GM21447 (cell line): ENCODE data around the gene ZMIZ2.

ENCODE experiments used
- ATAC-seq: cut with Tn5 transposase; IDR thresholded peaks from one replicate; pipeline ENCODE4 v1.9.1; 2021; ENCODE audit not compliant: unreplicated experiment

ZMIZ2 gene

DNA sequence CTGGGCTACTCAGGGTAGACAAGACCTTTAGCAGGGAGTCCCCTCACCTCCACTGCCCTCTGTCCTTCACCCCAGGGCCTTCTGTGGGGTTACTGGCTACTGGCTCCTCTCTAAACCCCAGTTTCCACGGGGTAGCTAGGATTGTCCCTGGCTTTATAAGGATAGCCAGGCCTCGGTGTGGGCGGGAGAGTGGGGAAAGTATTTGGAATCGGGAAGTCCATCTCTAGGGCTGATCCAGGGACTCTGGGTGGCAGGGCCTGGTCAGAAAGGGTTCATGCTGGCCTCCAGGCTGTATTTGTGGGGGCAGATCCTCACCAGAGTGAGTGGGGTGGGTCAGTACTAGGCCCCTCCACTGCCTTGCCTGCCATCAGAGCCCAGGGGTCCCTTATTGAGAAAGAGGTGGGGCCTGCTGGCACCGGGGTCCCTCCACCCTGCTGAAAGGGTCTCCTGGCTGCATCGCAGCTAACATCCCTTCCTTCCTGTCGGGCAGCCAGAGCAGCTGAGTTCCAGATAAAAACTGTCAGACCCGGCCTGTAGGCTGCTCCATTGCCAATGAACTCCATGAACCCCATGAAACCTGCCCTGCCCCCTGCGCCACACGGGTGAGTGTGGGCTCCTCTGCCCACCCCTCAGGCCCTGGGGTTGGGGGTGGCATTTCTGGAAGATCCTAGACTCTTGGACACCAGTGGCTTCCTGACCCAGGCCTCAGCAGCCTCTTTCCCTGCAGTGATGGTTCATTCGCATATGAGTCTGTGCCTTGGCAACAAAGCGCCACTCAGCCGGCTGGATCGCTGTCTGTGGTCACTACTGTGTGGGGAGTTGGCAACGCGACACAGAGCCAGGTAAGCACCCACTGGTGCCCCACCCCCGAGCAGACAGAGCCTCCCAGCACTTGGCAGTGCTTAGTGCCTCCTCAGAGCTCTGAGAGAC is 7.3 kb downstream of the ZMIZ2 start:
- no peak for ATAC-seq

DNA sequence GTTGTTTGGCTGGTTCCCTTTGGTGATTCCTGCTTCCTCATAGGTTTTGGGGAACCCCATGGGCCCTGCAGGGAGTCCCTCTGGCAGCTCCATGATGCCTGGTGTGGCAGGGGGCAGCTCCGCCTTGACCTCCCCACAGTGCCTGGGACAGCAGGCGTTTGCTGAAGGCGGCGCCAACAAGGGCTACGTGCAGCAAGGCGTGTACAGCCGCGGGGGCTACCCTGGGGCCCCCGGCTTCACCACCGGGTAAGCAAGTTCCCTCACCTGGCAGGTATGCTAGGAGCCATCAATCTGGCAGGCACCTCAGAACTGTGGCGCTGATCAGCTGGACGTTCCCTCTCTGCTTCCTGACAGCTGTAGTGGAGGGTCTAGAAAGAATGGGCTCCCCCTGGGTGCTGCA is 8.3 kb downstream of the ZMIZ2 start:
- ATAC-seq: no peak

DNA sequence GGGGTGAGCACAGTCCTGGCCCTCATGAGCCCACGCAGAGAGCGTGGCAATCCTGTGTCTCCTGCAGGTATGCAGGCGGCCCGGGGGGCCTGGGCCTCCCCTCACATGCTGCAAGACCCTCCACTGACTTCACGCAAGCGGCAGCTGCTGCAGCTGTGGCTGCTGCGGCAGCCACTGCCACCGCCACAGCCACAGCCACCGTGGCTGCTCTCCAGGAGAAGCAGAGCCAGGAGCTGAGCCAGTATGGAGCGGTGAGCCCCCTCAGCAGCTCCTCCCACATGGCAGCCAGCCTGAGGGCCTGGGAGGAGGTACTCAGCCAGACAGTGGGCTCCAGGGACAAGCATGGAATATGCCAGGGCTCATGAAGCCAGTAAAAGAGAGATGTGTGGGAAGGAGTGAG is 8.7 kb downstream of the ZMIZ2 start:
- no peak for ATAC-seq

DNA sequence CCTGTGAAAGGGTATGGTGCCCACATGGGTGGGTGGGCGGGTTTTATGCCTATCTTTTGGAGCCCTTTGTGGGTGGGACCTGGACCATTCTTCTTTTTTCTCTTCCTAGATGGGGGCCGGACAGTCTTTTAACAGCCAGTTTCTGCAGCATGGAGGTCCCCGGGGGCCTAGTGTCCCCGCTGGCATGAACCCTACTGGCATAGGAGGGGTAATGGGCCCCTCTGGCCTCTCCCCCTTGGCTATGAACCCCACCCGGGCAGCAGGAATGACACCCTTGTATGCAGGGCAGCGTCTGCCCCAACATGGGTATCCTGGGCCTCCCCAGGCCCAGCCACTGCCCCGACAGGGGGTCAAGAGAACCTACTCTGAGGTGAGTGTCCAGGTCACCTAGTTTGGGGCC is 9.1 kb downstream of the ZMIZ2 start:
- no peak for ATAC-seq

DNA sequence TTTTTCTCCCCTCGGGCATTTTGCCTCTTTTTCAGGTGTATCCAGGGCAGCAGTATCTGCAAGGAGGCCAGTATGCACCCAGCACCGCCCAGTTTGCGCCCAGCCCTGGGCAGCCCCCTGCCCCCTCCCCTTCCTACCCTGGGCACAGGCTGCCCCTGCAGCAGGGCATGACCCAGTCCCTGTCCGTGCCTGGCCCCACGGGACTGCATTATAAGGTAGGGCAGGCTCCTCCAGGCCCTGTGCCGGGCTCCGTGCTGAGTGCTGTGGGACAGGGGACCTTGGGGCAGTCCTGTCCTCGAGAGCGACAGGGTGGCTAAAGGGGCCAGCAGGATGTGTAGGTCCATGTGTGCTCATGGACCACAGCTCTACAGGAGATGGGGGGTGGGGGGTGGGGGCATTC is 10.6 kb downstream of the ZMIZ2 start:
- ATAC-seq: no peak

DNA sequence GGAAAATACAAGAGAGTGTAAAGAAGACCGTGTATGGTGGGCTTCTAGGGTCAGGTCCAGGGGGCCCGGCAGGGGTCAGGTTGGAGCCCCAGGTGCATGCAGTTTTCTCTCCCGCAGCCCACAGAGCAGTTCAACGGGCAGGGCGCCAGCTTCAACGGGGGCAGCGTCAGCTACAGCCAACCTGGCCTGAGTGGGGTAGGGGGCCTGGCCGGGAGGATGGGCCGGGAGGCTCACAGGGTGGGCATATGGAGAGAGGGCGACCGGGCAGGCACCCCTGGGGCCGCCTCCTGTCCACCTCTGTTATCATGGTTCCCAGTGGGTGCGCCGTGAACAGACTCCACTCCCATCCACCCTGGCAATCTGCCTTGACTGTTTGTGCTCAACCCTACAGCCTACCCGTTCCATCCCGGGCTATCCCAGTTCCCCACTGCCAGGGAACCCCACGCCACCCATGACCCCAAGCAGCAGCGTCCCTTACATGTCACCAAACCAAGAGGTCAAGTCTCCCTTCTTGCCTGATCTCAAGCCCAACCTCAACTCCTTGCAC is 11.5 kb downstream of the ZMIZ2 start:
- ATAC-seq: no peak

DNA sequence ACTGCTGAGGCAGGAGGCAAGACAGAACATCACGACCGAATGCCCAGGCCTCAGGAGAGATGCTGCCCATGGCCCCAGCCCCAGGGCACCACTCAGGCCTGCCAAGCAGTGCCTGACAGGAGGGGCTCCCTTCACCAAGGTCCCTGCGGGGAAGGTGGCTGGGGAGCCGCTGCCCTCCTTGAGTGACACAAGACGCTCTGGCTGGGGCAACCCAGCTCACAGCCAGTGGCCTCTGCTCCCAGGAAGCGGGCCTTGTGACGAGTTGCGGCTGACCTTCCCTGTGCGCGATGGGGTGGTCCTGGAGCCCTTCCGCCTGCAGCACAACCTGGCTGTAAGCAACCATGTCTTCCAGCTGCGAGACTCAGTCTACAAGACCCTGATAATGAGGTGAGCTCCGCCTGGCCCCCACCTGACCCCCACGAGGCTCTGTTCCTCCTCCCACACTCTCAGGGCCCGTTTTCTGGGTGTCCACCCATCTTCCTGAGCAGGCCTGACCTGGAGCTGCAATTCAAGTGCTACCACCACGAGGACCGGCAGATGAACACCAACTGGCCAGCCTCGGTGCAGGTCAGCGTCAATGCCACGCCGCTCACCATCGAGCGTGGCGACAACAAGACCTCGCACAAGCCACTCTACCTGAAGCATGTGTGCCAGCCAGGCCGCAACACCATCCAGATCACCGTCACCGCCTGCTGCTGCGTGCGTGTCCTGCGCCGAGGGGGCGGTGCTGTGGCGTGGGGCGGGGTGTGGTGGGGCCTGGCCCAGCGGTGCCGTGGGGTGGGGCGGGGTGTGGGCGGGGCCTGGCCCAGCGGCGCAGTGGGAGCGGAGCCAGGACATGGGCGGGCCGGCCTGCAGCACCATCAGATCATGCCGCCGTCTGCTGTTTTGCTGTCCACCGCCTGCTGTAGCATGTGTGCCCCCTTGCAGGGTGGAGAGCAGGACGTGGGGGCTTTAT is 12.8 kb downstream of the ZMIZ2 start:
- ATAC-seq: no peak

DNA sequence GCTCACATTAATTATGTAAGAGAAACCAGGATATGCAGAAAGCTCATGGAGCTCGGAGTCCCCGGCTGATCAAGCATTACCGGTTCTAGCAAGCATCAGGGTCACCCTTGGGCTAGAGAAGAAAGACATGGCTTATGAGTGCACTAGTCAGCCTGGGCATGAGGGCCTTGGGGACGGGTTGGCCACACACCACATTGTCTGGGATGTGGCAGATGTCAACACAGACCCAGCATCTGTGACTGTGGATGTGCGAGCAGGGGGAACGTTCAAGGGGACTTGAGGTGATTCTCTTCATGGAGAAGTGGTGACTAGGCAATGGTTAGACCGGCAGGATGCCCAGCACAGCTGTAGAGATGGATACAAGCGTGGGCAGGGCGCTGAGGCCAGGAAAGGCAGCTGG is 13.7 kb downstream of the ZMIZ2 start:
- ATAC-seq: no peak

DNA sequence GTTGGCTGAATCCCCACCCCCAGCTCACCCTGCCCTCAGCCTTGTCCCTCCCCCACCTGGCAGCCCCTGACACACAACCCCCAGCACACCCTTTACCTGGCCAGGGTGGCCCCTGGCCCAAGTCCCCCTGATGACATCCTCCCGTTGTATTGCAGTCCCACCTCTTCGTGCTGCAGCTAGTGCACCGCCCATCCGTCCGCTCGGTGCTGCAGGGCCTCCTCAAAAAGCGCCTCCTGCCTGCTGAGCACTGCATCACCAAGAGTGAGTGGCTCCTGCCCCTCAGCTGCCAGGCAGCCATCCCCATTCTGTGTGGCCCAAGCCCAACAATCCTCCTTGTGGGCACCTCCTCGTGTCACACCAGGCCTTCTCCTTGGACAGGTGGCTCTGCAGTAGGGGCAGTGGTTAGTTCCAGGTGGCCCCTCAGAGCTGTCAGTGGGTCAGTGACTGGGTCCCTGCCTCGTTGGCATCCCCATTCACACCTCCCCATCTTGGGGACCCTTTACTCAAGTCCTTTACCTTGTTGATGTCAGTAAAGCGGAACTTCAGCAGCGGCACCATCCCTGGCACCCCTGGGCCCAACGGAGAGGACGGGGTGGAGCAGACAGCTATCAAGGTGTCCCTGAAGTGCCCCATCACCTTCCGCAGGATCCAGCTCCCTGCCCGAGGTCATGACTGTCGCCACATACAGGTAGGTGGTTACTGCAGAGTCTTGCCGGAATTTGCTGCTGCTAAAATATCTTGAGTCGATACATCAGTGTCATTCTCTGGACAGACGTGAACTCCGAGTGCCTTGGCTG is 14.3 kb downstream of the ZMIZ2 start:
- ATAC-seq: no peak

DNA sequence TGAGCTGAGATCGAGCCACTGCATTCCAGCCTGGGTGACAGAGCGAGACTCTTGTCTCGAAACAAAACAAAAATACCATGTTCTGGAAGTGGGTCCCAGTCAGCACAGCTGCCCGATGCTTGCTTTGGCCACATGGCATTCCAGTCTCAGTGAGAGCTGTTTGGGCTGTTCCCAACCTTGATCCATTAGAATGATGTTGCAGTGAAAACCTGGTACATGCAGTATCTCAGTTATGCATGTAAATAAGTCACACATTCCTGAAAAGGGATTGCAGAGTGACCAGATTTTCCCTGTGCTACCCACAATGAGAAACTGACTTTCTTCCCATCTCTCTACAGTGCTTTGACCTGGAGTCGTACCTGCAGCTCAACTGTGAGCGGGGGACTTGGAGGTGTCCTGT is 15.4 kb downstream of the ZMIZ2 start:
- ATAC-seq: no peak

DNA sequence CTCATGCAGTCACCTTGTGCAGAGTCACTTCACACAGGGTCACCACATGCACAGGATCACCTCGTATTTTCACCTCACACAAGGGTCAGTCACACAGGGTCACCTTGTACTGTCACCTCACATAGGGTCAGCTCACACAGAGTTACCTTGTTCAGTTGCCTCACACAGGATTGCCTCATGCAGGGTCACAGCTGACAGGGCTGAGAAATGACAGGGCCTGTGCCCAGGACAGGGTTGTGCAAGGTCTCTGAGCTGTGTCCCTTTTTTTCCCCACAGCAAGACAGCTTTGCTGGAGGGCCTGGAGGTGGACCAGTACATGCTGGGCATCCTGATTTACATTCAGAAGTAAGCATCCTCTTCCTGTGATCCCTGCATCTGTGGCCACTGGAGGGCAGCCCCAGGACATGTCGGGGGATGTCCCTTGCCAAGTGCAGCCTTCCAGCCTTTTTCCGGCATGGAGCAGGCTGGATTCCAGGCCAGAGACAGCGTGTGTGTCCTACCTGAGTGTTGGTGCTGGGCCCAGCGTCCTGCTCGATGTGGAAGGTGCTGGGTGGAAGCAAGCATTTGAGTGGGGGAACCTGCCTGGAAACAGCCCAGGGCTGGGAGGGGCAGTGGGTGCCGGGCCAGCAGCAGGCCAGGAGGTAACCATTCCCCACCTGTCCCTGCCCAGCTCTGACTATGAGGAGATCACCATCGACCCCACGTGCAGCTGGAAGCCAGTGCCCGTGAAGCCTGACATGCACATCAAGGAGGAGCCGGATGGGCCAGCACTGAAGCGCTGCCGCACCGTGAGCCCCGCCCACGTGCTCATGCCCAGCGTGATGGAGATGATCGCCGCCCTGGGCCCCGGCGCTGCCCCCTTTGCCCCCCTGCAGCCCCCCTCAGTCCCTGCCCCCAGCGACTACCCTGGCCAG is 16.3 kb downstream of the ZMIZ2 start:
- no peak for ATAC-seq

DNA sequence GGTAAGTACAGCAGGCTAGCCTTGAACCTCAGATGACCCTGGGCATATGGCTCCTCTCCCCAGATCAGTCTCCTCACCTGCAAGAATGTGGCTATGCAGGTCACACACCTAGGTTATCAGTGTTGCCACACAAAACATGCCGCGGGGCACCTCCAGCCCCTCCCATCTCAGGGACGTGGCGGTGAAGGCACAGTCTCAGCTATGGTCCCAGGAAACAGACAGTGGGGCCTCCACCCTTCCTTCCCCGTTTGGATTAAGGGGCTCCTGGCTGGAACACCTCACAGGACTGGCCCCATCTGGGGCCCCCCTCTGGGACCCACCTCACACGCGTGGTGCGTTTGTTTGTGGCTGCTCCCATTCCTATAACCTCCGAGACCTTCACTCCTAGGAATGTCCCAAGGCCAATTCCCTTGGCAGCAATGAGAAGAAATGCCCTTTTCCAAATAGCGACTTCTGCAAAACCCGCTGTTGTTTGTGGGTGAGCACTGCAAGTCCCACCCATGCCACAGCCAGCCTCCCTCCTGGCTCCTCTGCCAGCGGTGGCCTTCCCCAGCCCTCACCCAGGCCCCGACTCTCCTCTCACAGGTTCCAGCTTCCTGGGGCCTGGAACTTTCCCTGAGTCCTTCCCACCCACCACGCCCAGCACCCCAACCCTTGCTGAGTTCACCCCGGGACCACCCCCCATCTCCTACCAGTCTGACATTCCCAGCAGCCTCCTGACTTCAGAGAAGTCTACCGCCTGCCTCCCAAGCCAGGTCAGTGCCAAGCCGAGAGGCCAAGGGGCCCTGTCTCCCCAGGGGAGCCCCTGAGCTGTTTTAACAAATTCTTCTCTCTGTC is 17.1 kb downstream of the ZMIZ2 start:
- no peak for ATAC-seq

DNA sequence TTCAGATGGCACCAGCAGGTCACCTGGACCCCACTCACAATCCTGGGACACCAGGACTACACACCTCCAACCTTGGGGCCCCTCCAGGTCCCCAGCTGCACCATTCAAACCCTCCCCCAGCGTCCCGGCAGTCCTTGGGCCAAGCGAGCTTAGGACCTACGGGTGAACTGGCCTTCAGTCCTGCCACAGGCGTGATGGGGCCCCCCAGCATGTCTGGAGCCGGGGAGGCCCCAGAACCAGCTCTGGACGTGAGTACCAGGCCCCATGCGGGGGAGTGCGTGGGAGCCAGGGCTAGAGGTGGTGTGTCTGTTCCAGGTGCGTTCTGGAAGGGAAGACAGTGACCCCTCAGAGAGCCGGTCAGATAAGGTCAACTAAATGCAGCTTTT is 17.8 kb downstream of the ZMIZ2 start:
- no peak for ATAC-seq

DNA sequence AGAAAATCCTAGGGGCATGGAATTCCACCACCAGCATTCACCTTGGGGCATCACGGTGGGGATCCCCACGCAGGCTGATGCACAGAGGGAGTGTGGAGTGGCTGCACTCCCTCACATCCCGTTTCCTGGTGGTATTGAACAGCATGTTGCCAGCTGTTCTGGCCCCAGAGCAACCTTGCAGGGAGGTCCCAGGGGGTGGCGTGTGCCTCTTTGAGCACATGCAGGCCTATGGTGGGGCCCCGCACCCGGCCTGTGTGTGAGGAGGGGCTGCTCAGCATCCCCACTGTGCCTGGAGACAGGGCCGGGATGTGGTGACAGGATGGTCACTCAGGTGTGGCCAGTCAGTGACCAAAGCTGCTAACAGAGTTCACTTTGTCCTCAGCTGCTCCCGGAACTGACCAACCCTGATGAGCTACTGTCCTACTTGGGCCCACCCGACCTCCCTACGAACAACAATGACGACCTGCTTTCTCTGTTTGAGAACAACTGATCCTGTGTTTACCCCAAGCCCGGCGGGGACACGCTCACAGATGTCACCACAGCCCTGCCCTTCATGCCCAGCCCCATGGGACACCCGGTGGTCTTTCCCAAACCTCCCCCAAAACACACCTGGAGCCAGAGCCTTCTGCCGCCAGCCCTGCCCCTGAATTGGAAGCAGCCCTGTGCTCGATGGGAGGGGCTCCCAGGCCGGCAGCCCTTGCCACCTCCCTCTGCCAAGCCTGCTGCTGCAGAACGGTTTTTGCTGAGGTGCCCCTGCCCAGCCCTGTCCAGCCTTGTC is 18.7 kb downstream of the ZMIZ2 start:
- ATAC-seq: no peak

DNA sequence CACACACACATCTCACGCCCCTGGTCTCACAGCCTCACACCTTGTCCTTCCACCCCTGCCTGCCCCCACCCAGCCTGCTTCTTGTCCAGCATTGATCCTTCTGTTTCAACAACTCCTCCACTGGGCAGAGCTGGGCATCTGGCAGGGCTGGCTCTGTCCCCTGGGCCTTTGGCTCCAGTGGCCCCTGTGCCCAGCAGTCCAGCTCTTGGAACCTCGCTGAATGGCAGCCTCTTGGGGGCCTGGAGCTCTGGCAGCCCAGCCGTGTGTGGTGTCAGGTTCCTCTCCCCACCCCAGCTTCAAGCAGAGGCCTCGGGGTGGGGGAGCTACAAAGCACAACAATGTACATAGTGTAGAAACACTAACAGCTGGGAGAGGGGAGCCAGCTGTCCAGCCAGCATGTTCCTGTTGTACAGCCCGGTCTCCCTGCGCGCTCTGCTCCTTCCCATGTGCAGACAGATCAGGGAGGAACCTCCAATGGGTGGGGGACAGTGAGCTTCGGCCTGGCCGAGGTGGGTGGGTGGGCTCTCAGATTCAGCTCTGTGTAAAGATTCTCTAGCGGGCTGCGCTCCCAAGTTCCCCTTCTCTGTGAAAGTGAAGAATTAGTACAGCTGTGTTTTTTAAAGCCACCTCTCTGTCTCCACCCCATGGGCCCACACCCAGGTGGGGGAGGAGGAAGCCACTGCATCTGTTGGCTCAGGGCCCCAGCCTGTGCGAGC is 19.4 kb downstream of the ZMIZ2 start:
- ATAC-seq: no peak

DNA sequence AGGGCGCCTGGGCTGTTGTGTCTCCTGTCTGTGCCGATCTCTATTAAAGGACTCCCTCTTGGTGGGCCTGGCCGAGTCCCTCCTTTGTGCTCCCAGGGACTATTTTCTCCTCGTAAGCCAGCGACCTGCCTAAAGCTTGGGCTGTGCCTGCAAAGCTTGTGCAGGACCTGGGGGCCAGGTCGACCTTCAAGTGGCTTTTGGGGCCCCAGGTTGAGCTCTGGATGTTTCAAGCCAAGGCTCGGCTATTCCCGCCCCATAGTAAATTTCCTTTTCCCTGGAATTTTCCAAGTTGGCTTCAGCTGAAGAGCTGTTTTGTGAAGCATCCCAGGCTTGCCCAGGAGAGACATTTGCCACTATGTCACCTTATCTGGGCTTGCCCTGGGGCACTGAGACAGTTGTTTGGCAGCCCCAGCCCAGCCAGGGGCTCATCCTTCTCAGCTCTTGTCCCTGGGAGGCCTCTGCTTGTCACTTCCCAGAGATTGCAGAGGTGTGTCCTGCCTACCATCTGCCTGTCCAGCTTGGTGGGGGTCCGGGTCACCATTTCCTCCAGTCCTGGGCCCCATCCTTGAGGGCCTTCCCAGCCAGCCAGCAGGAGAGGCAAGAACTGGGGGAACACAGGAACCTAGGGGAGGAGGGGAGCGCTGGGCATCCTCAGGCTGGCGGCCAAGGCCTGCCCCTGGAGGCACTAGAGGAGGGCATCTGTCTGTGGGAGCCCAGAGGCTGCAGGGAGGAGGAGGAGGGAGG is 20.2 kb downstream of the ZMIZ2 start:
- no peak for ATAC-seq

DNA sequence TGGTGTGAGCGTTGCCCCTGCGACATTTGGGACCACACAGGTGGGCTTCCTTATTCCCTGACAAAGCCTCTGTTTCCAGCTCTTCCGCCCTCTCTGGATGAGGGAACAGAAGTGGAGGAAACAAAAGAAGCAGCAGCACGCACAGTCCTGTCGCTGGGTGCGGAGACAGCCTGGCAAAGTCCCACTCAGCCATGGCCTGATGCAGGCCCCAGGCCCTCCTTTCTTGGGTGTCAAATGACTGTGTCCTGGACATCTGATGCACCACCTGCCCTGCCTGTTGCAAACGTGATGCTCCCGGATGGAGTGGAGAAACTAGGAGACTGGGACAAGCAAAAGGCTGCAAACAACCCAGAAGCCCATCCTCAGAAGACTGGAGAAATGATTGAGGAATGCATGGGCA is 20.7 kb downstream of the ZMIZ2 start:
- ATAC-seq: no peak
